CD1c-positive myeloid dendritic cell (primary cell): Measurements from ENCODE around the gene ENTHD1.
"Not testable (repeated sequence)": the region's sequence is repeated elsewhere in the genome, so short reads cannot be mapped to it uniquely, and the experiment has no call there.

ENCODE experiments used
- DNase-seq: peaks from one replicate; pipeline ENCODE4 v3.0.0-alpha.2; 2016; ENCODE audit errors: extremely low spot score

The ENTHD1 gene

DNA sequence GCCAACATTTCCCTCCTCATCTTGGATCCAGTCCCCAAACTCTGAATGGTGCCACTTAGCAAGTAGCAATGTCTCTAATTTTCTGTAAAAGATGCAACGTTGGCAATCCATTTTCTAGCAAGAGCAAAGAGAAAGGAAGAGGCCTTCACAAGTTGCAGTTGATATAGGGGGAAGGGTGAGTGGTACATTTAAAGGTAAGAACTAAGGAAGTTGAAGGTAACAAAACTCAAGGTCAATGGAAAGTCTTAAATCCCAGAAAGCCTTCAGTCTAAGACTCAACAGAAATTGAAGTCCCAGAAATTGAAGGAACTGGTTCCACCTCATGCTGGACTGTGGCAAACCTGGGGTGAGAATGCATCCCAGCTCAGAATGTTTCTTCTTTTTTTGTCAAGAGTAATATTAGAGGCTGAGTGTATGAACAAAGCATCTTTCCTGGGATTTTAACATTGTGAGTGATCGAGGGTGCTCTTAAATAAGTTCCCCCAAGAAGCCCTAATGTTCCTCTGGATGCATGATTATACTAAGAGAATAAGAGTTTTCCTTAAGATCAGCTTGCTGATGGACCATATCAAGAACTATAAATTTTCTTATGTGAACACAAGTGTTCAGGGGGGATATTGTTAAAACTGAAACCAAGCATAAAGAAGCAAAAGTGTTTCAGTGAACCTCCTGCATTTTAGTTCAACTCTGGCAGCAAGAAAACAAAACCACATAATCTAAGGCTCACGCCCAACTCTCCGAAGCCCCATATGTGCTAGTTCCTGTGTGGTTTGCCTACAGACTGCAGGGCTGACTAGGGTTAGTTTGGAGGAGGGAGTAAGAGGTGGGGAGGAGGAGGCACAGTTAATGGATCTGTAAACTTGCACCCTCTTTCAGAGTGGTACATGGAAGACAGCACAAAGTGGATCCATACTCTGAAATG lies 7.0 kb upstream of the ENTHD1 start, which contains the start of gene GRAP2:
Gene GRAP2 (plus strand): TSS at position 779 of the 922 bp plus-strand sequence. CDS start 46,023 bp downstream, outside the sequence.
- DNase-seq, result peak; percentile 58

DNA sequence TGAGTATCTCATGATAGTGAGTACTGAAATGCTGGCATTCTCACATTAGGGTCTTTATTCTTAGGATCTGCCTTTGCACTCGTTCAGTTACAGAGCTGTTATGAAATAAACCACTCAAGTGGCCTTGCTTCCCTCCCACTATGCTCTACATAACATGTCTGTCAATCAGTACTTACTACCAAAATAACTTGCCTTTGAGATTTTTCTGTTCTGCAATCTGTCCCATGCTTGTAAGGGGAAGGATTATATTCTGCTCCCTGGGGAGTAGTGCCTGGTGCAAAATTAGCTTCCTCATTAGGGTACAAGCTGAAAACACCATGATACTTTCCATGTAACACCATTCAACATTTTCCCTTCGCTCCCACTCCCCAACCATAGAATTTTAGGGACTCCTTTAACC lies 5.4 kb upstream of the ENTHD1 start:
- peak; percentile 80 for DNase-seq

DNA sequence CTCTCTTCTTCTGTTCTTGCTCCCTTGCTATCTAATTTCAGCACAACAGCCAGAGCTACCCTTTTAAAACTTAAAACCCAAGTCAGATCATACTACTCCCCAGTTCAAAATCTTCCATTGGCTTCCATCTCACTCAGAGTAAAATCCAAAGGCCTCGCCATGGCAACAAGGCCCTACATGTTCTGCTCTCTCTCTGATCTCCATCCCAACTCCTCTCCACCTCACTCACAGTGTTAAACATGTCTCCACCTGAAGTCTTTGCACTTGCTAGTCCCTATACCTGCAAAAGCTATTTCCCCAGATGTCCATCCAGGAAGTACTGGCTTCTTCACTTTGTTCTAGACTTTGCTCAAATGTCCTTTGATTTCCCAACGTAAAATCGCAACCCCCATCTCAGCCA lies 4.3 kb upstream of the ENTHD1 start:
- no peak for DNase-seq

DNA sequence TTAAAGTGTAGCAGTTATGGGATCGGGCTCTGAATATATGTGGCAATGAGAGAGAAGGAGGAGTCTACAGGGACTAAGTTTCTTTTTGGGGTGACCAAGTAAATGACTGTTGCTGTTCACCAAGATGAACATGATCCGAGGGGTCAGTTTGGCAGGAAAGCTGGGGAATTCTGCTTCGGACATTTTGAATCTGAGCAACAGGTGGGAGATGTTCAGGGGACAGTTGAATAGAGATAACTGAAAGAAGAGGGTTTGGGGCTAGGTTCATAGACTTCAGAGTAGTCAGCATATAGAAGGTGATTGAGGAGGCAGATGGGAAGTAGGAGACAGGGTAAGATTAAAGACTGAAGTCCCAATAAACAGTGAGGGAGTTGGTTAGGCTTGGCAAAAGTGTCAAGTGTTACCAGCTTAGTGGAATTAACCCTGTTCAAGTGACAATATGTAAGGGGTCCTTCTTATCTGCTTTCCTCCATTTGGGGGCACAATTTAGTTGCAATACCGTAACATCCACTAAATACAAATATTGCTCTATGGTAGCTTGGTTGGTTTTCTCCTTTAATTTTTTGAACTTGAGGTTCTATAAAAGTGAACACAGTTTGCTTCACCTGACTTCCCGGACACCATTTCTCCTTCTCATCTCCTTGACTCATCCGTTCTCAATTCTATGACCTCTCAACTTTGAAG lies 2.9 kb upstream of the ENTHD1 start:
- DNase-seq, result no peak

DNA sequence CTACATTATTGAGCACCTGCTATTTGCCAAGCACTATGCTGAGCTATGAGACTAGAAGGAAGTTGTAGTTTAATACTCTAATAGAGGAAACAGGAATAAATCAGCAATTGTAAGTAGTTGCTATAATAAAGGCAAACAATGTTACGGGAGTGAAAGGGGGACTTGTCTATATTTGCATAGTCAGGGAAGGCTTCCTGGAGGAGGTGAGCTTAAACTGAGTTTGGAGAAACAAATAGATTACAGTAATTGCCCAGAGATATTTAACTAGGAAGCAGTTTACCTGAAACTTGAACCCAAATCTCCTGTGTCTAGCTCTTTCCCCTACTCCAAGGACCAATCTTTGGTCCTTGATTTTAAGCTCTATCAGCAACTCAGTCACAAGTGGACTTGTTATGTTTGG lies 2.1 kb upstream of the ENTHD1 start:
- DNase-seq, result no peak

DNA sequence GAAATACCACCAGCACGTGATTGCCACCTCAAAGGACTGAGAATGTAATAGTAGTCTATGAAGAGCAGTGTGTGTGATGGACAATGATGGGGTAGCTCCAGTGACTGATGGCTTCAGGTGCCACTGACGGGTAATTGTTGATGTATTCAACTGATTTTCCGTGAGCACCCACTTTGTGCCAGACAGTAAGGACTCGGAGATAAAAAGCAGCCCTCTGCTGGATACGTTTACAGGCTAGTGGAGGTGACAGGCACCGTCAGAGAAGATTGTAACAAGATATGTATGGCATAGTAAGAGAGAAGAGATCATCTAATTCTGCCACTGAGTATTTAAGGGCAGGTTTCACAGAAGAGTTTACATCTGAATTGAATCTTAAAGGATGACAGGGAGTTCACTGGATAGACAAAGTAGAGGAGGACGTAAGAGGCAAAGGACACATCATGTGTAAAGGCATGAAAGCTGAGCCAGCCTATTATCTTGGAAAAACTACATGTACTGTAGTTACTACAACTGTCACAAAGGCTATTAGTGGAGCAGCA lies 1.1 kb upstream of the ENTHD1 start:
- DNase-seq, result no peak

GRCh38 chr22:39889924-39890323 lies 3.6 kb downstream of the ENTHD1 start:
- DNase-seq, result not testable (repeated sequence)

- no peak for DNase-seq
Observed at GRCh38 chr22:39883057-39883456, 10.5 kb downstream of the ENTHD1 start.

DNA sequence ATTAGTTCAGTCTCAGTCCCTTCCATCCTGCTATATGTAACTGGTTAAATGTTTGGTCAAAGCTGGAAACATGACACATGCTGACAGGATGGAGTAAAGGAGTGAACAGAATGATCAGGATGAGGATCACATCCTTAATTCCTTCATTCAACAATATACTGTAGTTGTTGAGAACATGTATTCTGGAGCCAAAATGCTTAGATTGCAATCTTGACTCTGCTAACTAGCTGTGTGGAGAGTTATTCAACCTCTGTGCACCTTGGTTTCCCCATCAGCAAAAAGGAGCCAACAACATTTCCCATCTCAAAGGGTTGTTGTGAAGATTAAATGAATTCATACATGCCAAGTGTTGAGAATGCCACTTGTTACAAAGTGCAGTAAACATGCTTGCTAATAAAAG lies 12.8 kb downstream of the ENTHD1 start:
- no peak for DNase-seq

DNA sequence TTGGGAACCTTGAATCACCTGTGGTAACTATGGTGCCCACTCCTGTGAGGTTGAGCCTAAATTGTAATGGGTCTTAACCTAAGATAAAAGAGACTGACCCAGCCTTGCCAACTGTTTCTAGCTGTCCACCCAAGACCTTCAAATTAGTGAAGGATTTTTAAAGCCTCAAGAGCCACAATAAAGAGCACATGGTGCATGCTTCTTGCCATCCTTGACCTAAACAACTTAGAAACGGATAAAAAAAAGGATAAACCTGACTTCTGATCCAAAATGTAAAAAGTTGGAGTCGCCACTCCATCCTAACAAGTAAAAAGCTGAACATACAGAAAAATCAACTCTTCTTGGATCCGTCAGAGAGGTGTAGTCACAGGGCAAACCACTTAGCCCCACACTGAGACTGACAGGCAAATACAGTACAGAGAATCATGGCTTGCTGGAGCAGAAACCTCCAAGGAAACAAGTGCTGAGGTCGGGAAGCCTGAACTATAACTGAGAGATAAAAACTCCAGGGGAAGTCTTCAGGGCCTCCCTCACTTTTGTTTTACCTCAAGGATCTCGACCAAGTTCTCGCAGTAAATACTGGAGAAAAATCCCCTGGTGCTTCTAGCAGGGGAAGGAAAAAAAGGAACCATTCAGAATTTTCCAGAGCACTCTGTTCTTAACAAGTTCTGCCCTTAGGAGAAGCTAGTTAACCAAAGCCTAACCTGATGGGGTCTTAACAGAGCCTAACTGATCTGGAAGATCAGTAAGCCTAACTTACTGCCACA lies 16.3 kb downstream of the ENTHD1 start:
- peak; percentile 9 for DNase-seq

DNA sequence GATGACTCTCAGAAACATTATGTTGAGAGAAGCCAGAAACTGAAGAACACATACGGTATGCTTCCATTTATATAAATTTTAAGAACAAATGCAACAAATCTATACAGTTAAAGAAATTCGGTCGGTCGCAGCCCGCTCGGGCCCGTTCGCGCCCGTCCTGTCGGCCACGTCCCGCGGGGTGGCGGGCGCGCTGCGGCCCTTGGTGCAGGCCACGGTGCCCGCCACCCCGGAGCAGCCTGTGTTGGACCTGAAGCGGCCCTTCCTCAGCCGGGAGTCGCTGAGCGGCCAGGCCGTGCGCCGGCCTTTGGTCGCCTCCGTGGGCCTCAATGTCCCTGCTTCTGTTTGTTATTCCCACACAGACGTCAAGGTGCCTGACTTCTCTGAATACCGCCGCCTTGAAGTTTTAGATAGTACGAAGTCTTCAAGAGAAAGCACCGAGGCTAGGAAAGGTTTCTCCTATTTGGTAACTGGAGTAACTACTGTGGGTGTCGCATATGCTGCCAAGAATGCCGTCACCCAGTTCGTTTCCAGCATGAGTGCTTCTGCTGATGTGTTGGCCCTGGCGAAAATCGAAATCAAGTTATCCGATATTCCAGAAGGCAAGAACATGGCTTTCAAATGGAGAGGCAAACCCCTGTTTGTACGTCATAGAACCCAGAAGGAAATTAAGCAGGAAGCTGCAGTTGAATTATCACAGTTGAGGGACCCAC lies 18.2 kb downstream of the ENTHD1 start:
- DNase-seq, result not testable (repeated sequence)

GRCh38 chr22:39873965-39874364 lies 19.6 kb downstream of the ENTHD1 start:
- no peak for DNase-seq

DNA sequence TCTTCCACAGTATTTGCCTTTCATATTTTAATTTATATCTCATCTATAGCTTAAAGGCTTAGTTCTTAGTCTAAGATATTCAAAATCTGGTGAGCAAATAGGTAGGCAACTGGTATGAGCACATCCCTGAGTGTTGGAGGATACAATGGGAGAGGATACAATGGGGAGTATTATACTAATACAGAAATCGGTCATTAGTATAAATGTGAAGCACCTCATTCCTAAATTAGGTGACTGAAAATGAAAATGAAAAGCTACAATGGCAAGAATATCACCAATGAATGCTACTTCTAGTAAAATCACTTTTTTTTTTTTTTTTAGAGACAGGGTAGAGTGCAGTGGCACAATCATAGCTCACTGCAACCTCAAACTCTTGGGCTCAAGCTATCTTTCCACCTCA lies 21.0 kb downstream of the ENTHD1 start:
- DNase-seq, result no peak

GRCh38 chr22:39871008-39871798 lies 22.4 kb downstream of the ENTHD1 start:
- no peak for DNase-seq

GRCh38 chr22:39869797-39870196 lies 23.8 kb downstream of the ENTHD1 start:
- DNase-seq, result not testable (repeated sequence)

GRCh38 chr22:39868741-39869140 lies 24.8 kb downstream of the ENTHD1 start:
- no peak for DNase-seq

DNA sequence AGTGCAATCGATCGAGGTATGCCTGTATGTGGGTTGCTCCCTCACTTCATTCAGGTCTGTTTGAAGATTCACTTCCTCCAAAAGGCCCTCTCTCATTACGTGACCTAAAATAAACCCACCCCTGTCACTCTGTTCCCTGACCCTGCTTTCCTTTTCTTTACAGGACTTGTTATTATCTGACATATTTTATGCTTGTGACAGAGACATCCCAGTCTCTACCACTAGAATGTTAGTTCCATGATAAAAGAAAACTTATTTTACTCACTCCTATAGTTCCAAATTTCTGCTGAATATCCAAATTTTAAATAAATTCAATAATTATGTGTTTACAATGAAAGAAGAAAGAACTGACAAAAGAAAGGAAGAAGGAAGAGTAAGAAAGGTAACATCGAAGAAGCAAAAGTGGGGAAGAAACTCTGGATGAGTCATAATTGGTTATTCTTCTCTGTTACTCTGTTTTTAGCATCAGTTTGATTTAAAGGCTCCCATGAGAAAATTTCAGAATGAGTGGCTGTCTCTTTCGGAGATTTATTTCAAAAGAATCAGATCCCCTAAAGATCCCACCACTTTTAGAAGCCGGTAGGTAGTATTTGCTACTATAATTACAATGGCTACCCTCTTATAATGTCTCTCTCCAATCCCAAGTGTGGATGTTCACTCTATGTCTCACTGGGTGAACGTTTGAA lies 33.5 kb downstream of the ENTHD1 start:
- DNase-seq, result no peak

- DNase-seq, result no peak
Observed at GRCh38 chr22:39856588-39856987, 37.0 kb downstream of the ENTHD1 start.

- DNase-seq, result no peak
Observed at GRCh38 chr22:39852799-39853198, 40.8 kb downstream of the ENTHD1 start.
